Epithelial cell of esophagus (primary cell): ENCODE data around the gene THEM4.

Experiments used
- DNase-seq: peaks from one replicate; pipeline ENCODE4 v3.0.0; 2010; ENCODE audit warnings: low read depth
- H3K4me3 ChIP-seq: 2 replicates; pipeline ENCODE4 v1.5.1; 2011; ENCODE audit warnings: mild to moderate bottlenecking, low read length, control low read depth
- TF ChIP-seq, protein P1 (sequence below): IDR thresholded peaks from 2 replicates; pipeline ENCODE4 v1.5.1; 2011; ENCODE audit warnings: low read depth, mild to moderate bottlenecking, low read length, control low read depth, inconsistent platforms; ENCODE audit not compliant: insufficient read depth; ENCODE audit errors: missing control alignments

The THEM4 gene

DNA sequence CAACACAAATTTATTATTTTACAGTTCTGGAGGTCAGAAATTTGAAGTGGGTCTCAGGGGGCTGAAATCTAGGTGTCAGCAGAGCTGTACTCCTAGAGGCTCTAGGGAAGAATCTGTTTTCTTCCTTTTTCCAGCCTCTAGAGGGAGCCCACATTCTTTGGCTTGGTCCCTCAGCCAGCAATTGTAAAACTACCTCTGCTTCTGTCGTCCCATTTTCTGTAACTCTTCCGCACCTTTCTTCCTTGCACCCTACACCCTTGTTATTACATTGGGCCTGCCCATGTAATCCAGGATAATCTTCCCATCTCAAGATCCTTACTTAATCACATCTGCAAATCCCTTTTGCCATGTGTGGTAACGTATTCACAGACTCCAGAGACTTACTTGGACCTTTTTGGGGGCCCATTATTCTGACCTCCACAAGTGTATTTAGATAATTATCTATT is 24.8 kb upstream of the THEM4 start:
- TF ChIP-seq, protein P1, sequence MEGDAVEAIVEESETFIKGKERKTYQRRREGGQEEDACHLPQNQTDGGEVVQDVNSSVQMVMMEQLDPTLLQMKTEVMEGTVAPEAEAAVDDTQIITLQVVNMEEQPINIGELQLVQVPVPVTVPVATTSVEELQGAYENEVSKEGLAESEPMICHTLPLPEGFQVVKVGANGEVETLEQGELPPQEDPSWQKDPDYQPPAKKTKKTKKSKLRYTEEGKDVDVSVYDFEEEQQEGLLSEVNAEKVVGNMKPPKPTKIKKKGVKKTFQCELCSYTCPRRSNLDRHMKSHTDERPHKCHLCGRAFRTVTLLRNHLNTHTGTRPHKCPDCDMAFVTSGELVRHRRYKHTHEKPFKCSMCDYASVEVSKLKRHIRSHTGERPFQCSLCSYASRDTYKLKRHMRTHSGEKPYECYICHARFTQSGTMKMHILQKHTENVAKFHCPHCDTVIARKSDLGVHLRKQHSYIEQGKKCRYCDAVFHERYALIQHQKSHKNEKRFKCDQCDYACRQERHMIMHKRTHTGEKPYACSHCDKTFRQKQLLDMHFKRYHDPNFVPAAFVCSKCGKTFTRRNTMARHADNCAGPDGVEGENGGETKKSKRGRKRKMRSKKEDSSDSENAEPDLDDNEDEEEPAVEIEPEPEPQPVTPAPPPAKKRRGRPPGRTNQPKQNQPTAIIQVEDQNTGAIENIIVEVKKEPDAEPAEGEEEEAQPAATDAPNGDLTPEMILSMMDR, result peak; percentile 94
- H3K4me3 ChIP-seq, result no peak overlapping the region
- DNase-seq, result peak; percentile 76

DNA sequence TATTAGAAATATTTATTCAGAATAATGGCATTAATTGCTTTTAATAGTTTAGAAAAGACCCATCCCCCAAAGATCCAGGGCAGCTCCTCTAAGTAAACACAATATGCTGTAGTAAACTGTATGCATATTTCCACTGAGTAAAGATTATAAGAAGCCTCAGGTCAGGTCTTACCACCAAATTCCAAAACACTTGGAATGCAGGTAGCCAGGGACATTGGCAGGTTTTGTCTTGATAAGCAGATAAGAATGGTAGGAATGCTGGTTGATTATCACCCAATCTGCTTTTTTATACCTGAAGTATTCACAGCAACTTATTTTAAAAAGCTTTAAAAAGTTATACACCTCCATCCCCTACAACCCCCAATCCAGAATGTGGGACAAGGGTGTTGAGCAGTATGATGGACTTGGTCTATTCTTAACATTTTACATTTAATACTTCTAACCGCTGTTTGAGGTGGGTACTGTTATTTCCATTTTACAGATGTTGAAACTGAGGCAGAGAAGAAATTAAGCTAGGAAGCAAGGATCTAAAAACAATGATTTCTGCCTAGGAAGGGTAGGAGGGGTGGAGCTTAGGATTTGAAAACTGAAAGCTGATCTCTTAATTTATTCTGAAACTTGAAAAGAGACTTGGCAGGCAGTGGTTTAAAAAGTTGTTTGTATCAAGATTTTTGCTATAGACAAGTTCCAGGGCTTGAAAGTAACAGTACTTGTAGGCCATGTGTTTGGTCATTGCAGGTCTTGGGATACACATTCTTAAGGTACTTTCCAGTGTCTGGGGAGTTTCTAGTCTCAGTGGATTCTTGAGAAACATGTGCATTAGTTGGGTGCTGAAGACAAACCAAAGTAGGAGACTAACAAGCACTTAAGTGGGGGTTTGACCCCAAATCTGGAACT is 15.6 kb upstream of the THEM4 start:
- DNase-seq, result no peak
- TF ChIP-seq, protein P1, result no peak
- H3K4me3 ChIP-seq, result no peak overlapping the region

DNA sequence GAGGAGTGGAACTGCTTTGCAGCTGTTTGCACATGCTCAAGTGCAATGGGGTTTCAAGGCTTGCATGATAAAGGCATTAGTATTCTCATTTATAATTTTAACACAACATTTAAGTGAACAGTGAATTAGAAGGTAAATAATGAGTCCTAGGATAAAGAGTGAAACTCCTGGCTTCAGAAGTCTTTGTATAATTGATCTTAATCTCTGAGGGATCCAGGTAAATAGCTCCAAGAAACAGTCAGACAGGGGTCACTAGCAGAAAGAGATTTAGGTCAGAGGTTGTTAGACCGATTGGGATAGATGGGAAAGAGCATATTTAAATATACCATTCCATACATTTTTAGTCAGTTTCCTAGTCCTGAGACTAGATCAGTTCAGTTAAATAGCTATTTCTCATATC is 14.1 kb upstream of the THEM4 start:
- no peak for DNase-seq
- H3K4me3 ChIP-seq, result no peak overlapping the region
- TF ChIP-seq, protein P1, result no peak

DNA sequence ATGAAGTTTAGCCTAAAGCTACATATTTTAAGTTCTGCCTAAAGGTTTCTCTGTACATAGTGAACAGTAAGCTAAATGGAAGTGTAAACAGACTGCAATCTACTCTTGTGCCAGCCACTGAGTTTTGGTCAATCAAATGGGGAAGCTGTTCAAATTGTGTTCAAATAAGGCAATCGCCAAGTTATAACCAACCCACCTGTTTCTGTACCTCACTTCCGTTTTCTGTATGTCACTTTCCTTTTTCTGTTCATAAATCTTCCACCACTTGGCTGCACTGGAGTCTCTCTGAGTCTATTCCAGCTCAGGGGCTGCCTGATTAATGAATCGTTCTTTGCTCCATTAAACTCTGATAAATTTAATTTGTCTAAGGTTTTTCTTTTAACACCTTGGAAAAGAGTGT is 10.8 kb upstream of the THEM4 start:
- no peak overlapping the region for H3K4me3 ChIP-seq
- no peak for DNase-seq
- TF ChIP-seq, protein P1, result no peak

DNA sequence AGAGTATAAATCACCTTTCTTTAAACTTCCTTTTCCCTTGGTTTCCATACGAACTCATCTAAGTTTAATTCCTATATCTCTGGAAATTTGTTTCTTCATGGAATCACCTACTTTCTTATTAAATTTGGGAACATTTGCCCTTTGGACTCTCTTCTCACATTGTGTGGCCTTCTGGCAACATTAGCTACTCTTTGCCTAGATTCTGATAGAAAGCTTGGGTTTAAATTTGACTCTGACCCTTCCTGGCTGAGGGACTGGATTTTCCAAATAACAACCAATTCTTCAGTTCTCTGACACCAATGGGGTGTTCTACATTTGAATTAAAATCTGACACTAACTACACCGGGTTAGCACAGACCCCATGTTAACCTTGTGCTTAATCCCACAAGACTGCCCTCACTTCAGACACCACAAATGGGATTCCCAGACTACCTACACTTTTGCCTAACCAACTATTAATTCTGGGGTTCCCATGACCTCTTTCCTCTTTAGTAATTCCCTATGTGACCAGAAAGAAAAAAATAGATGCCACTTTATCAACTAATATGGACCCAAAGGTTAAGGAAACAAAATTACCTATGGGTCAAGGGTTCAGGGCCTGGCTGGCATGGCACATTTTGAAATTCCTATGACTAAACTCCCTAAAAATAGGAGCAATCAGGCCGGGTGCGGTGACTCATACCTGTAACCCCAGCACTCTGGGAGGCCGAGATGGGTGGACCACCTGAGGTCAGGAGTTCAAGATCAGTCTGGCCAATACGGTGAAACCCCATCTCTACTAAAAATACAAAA is 9.7 kb upstream of the THEM4 start:
- TF ChIP-seq, protein P1, result no peak
- no peak overlapping the region for H3K4me3 ChIP-seq
- DNase-seq, result no peak

DNA sequence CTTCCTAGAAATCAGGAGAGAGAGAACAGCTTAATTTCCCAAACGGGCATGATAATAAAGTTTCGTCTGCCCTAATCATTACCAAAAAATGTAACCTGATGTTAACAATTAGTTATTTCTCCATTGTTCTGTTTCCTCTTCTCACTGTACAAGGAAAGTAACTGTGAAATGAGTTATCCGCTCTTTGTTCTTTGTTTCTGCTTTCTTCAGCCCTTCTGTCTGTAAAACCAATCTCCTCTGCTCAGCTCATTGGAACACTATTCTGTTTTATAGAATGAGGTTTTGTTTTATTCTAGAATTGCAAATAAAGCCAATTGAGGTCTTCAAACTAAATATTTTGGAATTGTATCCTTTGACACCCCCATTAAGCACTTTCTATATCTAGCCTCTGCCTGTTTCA is 8.8 kb upstream of the THEM4 start:
- no peak for DNase-seq
- TF ChIP-seq, protein P1, result no peak
- H3K4me3 ChIP-seq, result no peak overlapping the region
